HG02623 (cell line): ENCODE results near the gene ESYT2.

Experiments
- ATAC-seq: cut with Tn5 transposase; IDR thresholded peaks from one replicate; pipeline ENCODE4 v1.9.1; 2021; ENCODE audit warnings: moderate library complexity; ENCODE audit not compliant: unreplicated experiment

Gene ESYT2

GRCh38 chr7:158828133-158829020, 932 bp downstream of the ESYT2 start:
- ATAC-seq = no peak

DNA sequence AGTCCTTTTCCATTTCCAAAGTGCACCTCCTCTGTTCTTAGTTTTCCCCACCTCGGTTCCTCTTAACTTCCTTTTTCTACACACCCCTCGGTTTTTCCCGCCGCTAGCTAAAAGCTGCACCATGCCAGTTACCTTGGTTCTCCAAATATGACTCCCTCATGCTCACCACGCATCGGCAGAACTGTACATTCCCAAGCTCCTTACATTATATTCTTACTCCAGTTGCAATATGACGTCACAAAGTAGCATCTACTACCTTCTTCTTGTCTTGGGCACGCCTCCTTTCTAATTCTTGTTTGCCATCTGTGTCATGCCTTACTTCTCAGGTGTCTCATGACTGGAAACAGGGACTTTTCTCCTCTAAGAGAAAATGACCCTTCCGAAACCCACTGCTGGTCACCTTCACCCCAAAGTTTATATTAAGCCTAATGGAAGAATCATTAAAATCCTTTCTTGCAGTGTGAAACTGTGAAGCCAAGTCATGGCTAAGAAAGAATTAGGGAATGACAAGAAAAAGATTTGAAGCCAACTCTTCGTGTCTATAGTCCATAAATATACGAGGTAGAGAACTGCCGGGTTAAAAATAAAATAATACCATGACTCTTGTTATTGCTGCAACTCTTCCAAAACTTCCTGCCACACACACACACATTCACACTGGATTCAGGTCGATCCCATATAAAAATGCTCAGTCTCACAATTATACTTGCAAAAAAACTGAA, 1.7 kb downstream of the ESYT2 start:
- ATAC-seq = no peak

DNA sequence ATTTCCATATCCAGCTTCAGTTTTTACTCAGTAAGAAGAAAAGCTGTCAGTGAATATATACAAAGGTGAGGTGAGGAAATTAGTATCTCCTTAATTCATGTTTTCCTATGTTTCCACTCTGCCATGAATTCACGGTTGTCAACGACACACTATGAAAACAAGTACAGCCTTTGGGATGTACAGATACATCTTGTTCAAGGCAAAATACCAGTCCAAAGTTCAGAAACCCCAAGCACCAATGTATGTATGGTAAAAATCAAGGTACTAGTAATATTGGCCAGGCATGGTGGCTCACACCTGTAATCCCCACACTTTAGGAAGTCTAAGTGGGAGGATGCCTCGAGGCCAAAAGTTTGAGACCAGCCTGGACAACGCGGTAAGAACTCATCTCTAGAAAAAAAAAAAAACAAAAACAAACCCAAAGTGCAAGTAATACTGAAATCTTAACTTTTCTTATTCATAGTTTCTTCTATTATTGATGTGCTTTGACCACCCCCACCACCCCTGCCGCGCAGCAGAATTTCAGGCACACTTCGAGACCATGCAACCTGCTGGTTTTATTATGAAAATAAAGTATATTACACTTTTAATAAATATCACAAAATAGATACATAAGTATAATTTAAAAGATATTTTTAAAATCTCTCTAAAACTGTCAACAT, 3.5 kb downstream of the ESYT2 start:
- no peak for ATAC-seq

GRCh38 chr7:158824028-158824427, 5.3 kb downstream of the ESYT2 start:
- ATAC-seq = peak; percentile 71

DNA sequence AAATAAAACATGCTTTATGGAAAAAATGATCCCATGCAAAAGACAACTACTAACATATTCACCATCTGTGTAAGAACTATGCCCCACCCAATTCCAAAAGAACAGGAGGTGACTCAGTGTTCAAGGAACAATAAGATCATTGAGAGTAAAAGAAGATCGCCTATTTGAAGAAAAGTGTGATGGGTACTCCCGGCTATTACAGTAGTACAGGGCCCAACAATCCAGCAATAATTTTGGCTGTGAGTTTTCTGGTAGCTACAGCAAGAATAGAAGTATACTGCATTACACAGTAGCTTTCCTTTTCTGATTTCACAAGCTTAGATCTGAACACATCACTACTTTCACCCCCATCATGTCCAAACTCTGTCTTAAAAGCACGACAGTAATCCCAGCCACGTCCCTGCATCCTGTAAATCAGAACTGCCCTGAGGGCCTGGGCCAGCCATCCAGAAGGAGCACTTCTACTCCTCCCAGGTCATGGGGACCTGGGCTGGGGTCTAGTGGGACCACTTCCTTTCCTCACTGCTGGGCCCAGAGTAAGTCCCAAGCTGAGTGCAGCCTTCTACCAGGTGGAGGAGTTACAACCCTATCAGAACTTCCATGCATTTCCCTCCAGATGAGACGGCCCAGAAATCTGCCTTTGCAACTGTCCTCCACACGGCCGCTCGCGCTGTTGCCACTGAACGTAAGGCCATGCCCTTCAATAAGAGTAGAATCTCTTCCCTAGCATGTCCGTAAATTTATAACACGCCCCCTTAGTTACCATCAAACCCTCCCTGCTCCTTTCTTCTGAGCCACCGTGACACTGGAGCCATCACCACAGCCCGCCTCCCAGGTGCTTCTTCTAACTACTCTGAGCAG, 7.9 kb downstream of the ESYT2 start:
- ATAC-seq = no peak

DNA sequence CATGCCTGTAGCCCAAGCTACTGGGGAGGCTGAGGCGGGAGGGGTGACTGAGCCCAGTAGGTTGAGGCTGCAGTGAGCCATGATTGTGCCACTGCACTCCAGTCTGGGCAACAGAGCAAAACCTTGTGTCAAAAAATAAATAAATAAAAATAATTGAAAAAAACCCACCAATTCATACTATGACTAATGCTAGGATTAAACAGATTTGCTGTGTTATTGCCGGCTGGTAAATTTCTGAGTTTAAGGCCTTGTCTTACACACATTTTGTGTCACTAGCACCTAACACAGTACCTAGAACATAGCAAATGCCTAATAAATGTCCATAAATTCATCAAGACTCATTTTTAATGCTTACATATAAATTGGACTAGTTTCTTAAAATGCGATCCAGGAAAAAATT, 8.7 kb downstream of the ESYT2 start:
- no peak for ATAC-seq

DNA sequence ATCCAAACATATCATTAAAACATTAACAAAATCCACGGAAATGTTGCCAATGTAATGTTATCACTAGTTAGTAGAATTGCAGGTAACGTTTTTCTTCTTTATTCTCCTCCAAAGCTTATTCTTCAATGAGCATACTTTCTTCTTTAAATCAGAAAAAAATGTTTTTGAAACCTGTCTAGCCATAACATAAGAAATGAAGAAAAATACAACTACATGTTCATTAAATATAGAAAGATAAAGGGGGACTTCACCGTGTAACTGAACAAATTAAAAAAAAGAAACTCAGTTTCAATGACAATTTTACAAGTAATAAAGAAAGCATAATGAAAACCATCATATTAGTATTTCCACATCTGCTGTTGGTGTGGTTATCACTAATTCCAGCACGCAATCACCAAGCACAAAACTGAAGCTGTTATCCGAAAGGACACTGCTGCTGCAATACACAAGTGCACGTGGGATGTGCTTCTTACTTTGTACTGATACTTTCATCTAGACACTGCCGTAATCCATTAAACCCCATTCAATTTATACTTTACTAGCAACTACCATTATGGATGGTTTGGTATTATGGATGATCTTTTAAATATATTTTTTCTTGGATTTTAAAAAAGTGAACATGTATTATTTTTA, 9.6 kb downstream of the ESYT2 start:
- ATAC-seq = no peak

DNA sequence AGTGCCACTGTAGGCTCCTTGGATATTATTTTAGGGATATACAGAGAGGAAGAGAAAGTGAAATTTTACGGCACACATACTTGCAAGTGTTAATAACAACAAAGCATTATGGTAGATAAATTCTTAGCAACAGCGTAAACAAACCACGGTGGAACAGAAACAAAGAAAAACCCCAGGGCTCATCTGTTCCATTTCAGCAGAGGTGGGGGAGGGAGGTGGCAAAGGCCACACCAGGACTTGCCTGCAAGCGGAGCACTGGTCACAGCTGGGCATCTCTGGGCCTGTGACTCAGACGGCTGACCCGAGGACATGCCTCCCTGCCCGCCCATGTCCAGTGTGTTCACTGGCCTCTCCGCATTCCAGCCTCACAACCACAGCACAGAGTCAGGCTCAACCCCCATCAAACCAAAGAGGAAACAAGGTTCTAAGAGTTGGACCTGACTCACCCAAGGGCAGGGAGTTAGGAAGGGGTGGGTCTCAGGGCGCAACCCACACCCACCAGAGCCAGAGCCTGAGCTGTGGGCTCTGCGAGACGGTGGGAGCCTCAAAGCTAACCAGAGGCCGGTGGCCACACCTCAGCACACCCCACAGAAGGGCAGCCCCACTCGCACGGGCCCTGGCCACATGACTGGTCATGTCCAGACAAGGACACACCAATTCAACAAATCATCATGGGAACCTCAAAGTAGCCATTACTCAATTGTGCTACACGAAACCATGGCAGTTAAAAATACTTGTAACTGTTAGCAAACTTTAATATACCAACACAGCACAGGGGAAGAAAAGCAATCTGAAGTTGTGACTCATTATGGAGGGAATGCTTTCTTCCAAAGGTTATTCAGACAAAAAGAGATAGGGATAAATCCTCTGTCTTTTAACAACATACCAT, 10.7 kb downstream of the ESYT2 start:
- peak; percentile 86 for ATAC-seq

GRCh38 chr7:158816995-158817394, 12.3 kb downstream of the ESYT2 start:
- no peak for ATAC-seq

- ATAC-seq = no peak
Measured at GRCh38 chr7:158816271-158816670, 13.0 kb downstream of the ESYT2 start.

DNA sequence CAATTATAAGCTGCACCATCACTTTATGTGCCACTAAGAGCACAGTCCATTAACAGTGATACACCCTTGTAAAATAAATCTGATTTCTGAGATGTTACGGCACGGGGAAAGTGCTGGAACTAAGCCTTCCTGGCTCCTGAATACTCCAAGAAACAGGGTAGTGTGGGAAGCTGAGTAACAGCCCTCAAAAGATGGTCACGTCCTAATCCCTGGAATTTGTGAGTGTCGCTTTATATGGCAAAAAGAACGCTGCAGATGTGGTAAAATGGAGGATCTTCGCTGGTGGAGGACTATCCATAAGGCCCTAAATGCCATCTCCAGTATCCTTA, 13.5 kb downstream of the ESYT2 start:
- no peak for ATAC-seq

DNA sequence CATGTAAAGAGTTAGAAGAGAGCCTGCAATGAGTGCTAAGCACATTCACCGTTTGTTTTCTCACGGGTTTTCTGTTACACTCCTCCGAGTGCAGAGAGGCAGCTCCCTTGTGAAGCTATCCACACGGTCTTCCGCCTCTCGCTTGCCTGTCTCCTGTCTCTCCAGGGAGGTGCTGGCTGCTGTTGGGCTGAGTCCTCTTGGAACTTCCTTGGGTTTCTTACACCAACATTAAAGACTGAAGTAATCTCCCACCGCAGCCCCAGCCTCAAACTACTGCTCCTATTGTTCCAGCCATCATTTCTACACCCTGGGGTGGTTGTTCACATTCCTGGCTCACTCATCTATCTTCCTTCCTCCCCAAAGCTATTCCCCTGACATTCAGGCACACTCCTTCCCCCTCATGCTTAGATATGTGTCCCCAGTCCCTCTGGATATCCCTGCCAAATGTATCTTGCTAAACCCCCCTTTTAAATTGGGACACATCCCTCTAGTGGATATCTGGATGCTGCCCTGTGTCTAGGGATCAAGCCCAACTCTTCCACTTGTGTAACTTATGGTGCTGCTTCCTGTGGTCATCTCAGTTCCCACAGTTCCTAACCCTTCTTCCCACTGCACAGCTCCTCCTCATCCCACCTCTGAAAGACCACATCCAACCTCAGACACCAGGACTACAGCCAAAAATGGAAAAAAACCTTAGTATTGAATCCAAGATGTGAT, 14.1 kb downstream of the ESYT2 start:
- ATAC-seq = no peak

DNA sequence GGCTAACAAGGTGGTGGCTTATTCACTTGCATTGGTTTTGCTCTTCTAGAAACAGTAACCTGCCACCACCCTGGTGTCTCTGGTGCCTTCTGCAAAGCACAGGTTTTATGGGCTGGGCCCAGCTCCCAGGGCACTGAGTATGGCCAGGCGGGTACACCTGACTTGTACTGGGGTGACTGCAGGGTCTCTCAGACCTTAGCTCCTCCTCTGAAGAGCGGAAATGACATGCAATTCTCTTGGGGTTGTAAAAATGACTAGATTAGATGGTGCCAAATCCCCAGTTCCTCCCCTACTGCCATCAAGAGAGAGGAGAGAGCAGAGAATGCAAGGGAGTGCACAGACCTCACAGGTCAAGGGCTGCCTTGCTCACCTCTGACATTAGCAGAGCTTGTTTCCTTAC, 14.7 kb downstream of the ESYT2 start:
- no peak for ATAC-seq

GRCh38 chr7:158812684-158813083, 16.6 kb downstream of the ESYT2 start:
- ATAC-seq = no peak

- no peak for ATAC-seq
Measured at GRCh38 chr7:158811894-158812293, 17.4 kb downstream of the ESYT2 start.

DNA sequence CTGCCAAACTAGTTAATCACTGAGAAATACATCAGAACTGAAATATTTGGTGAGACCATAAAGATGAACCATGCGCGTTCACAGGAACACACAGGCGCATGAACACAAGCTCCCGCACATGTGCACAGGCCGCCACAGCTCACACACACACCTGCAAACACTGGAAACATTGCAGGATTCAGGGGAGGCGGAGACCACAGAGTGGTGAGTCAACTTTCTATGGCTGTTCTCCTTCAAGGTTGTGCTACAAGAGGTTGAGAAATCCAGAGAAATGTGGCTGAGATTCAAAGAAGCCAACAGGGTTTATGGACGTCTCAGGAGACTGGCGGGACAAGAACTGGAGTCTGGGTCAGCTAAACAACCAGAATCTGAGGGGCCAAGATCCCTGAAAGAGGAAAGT, 17.8 kb downstream of the ESYT2 start:
- no peak for ATAC-seq

- no peak for ATAC-seq
Measured at GRCh38 chr7:158810846-158811245, 18.5 kb downstream of the ESYT2 start.

DNA sequence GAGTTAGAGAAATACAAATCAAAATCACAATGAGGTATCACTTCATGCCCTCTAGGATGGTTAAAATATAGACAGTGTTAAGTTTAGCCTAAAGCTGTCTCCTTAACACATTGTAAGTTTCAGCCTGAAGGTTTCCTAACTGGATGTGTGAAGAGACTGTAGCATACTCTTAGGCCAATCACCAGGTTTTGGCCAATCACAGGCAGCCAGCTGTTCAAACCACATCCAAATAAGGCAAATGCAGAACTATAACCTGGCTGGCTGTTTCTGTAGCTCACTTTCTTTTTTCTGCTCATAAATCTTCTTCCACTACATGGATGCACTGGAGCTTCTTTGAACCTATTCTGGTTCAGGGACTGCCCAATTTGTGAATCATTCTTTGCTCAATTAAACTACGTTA, 19.7 kb downstream of the ESYT2 start:
- peak; percentile 91 for ATAC-seq

DNA sequence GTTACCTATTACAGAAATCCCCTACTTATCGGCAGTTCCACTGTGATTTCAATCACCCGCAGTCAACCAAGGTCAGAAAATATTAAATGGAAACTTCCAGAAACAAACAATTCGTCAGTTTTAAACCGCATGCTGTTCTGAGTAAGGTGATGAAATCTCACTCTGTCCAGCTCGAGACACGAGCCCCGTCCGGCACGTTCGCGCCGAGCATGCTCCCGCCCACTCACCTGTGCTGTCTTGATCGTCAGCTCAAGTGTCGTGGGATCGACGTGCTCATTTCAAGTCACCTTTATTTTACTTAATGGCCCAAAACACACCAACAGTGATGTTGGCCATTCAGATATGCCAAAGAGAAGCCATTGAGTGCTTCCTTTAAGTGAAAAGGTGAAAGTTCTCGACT, 21.2 kb downstream of the ESYT2 start:
- ATAC-seq = no peak
